ENCODE measurements around the gene NDUFB8.
"Not testable (repeated sequence)": the region's sequence is repeated elsewhere in the genome, so short reads cannot be mapped to it uniquely, and the experiment has no call there.

Gene NDUFB8

DNA sequence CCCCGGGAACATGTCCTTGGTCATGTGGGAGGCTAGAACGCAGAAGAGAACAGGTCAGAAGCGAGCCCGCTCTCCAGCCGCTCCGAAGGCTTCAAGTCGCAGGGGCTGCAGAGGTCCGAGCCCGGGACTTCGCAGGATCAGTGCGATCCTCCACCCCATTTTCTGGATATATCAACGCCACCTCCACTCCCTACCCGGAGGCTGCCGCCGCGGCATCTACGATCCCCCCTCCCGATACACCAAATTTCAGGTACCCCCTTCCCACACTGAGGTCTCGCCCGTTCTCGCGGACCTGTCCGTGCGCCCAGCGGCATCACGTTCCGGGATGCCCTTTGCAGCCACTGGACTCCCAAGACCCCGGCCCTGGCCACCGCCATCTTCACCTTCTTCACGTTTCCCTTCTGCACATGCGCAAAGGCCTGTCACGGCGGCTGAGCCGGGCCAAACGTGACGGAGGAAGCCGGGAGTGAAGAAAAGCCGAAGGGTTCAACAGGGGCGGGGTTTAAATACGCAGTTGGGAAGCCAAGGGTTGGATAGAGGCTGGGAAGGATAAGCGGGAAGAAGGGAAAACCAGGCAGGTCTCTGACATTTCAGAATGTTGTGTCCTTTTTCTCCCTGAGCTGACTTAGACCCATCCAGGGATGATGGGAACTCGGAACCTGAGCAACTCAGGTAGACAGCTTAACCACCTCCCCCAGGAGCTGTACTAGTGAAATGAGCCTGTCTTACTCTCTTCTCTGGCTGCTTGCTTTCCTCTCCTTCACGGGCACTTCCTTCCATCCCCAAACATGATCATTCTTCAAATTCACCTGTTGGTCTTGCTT is at the start of gene NDUFB8:
Gene NDUFB8, minus strand, starts transcription at position 397 of the 824 bp plus-strand sequence. Its CDS starts 20 bp downstream, at position 377.
- peak; percentile 96 for DNase-seq (ENCODE audit: low spot score)

DNA sequence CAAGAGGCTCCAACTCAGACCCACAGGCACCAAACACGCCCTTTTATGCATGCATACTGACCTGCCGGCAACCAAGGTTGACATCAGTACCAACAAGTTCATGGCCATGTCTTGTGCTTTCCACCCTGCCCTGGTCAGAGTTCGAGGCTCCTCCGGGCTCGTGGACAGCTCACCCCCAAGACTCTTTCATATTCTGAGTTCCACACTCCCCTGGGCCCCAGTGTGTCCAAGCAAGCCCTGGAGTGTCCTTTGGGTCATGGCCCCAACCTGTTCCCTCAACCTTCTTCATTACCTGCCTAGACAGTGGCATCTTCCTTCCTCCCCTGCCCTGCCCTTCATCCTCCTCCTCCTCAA is 46.6 kb upstream of the NDUFB8 start:
- DNase-seq (ENCODE audit: low spot score), result no peak

DNA sequence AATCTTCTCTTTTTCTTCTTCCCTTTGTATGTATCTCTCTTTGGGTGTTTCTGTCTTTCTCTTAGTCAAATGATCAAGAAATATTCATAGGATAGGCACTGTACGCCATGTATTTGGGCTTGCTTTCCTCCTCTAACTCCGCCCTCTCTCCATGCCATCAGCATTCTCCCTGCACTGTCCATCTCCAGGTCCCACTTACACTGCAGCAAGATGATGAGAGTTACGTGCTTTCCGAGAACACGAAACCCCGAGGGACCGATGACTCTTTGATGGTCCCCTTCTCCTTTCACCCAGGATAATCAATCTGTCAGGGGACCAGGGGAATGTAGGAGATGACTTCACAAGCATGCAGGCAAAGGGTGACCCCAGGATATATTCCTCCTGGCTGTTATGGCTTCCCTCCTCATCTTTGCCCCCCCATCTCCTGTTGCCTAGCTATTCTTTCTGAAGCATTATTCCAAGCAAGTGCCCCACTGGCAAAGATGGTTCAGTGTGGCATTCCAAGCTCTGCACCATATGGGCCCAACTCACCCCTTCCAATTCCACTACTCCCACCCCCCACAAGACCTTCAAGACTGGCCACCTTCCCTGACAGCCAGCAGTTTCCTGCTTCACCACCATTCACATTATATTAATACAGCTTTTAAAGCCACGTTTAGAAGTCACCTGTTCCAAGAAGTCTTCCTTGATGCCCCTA is 46.1 kb upstream of the NDUFB8 start:
- no peak for DNase-seq (ENCODE audit: low spot score)

DNA sequence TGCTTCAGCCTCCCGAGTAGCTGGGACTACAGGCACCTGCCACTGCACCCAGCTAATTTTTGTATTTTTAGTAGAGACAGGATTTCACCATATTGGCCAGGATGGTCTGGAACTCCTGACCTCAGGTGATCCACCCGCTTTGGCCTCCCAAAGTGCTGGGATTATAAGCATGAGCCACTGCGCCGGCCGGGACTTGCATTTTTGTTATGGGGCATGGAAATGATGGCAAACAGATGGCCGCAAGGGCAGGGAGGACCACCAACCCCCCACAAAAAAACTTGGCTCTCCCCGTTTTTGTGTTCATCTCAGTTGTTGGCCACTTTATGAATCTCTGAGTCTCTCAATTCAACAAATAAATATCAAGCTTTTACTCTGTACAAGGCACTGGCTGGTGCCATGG is 45.5 kb upstream of the NDUFB8 start:
- not testable (repeated sequence) for DNase-seq (ENCODE audit: low spot score)

DNA sequence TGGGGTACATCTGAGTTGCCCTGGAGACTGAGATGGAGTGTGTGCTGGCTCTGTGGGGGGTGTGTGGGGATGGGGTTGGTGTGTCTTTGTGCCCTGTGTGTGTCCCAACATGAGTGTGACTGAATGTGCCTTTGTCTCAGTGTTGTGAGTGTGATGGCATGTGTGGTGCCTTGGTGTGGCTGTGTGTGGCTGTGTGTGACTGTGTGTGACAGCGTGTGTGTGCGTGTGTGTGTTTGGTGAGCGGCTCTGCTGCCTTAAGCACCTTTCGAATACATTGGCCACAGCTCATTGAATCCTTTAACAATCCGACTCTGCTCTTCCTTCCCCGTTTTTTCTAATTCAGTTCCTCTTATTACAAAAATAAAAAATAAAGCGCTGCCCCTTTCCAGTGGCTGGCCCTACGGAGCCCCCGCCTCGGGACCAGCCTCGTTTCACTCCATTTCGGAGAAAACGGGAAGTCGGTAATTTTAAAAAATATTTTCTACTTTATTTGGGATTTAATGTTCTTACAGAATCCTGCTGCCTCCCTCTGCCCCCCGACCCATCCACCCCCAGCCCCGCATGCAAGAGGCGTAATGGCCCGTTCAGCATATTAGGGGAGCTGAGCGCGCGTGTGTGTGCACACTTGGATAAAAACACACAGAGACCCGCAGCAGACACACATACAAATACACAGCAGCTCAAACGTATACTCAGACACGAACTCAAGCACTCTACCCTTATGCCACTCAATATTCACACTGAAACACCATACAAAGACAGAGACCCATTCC is 41.6 kb upstream of the NDUFB8 start:
- DNase-seq (ENCODE audit: low spot score), result no peak

DNA sequence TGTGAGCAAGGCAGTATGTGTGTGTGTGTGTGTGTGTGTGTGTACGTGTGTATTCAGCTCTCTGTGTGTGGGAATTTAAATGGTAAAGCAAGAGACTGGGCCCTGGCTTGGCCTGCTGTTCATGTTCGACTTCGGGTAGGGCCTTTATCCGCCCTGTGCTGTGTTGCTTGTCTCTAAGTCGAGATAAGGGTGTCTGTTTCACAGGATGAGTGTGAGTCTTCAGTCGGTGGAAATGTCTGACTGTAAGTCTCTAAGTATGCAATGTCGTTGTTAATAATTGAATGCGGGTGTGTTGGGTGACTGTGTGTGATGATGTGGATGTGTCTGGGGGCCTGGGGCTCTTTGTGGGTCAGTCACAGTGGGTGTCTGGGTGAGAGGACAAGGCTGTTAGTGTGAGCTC is 40.8 kb upstream of the NDUFB8 start:
- DNase-seq (ENCODE audit: low spot score), result no peak

DNA sequence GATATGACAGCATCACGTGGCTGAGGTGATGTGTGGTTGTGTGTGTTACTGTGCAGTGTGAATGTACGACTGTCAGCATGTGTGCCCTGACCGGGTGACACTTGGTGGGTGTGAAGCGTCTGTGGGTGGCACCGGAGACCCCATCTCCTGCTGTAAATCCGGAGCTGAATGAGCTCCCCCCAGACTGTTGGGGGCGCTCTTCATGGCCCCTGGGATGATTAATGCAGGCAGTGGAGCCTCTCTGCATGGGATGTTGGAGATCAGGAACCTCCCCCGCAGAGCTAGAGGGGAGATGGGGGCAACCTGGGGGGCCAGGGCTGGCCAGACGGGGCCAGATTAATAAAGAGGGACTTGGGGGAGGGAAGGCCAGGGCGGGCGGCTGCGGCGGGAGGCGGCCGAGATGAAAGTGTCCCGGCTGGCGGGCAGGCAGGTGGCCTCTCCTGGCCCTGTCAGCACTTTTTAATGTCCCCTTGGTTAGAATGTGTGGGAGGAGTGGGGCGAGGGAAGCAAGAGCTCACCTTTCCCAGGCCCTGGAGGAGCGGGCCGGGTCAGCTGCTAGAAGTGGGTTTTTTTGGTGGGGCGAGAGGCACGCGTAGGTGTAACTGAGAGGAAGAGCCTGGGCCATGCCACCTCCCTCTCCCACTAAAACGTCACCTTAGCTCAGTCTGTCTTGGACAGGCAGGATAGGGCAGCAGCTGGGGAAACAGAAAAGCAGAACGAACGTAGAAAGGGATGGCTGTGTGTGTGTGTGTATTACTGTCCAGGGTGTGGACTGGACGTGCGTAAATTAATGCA is 40.2 kb upstream of the NDUFB8 start:
- no peak for DNase-seq (ENCODE audit: low spot score)

DNA sequence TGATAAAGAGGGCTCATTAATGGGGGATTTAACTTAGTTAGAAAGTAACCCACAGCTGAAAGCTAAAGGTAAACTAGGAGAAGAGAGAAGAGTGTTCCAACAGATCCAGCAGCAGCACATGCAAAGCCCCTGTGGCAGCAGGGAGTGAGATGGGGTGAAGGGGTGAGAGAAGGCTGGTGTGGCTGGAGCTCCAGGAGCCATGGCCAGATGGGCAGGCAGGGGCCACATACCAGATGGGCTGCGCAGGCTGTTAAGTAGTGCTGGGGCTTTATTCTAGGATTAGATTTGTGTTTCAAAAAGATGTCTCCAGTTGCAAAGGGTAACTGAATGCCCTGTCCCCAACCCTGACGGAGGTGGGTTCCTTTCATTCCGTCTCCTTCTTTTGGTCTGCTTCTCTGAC is 39.2 kb upstream of the NDUFB8 start:
- DNase-seq (ENCODE audit: low spot score), result no peak

DNA sequence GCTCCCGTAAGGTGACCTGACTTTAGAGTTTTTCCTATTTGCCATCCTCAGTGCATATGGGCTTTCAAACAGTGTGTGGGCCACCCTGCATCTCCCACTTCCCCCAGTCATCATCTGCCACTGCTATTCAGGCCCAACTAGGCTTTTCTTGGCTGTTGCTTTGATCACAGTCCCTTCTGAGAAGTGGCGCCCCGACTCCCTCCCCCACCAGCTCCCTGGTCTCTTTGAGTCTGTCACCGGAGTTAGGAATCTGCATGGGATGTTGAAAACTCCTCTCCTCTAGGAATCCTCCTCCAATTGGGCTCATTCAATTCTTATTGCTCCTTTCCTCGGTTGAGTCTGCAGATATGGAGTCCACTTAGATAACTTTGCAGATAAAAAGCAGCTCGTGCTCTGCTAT is 38.2 kb upstream of the NDUFB8 start:
- DNase-seq (ENCODE audit: low spot score), result no peak

DNA sequence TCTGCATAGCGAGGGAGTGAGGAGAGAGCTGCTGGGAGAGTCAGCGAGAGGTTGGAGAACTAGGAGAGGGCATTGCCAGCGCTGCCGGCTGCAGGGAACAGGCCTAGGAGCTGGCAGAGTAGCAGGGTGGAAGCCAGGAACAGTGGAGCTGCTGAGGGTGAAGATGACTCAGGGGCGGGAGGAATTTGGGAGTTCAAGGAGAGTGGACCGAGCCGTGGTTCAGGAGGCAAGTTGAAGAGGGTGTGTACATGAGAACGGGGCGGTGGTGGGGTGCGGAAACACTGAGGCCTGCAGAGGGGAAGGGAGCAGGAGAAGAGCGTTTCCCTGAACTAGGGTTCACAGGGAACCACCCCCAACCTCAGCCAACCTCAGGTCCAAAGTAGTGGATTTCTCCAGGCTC is 37.6 kb upstream of the NDUFB8 start:
- DNase-seq (ENCODE audit: low spot score), result peak; percentile 45

DNA sequence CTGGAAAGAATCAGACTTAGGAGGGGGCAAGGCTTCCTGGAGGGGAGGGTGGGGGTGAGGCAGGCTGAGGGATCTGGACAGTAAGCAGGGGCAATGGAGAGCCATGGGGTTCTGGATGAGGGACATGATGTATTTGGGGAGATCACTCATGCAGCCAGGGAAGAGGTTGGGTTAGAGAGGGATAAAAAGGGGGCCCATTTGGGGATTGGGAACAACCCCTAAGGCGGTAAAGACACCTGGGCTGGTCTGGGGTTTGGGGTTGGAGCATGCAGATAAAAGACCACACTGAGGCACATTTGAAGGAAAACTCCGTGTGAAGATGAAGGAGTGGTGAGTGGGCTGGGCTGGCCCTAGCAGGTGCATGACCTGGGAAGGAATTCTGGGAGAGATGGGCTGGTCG is 36.9 kb upstream of the NDUFB8 start:
- DNase-seq (ENCODE audit: low spot score), result no peak

DNA sequence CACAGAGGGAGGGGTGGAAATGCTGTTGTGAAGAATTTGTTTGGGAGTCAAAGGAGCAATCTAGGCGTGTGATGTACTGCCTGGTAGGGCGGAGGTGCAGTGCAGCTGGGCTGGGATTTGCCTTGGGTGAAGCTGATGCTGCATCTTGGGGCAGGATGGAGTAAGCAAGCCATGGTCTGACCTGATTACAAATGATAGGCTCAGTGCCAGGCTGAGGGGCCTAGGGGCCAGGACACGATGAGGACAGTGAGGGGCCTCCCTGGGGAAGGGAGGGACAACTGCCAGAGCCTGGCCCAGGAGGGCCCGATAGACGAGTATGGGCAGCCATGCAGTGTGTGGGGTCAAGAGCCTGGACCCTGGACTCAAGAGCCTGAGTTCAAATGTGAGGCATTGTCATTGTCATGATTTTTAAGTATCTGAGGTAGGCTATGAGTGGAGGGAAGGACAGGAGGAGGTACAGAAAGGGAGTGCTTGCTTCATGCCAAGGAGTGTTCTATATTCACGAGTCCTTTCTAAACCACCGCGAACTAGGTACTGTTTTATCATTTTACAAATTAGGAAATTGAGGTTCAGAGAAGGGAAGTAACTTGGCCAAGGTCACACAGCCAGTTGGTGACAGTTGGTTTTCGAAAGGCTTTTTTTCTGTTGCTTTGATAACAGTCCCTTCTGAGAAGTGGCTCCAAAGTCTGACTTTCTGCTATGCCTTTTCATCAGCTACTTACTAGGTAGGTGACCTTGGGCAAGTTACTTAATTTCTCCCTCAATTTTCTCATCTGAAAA is 35.7 kb upstream of the NDUFB8 start:
- no peak for DNase-seq (ENCODE audit: low spot score)

DNA sequence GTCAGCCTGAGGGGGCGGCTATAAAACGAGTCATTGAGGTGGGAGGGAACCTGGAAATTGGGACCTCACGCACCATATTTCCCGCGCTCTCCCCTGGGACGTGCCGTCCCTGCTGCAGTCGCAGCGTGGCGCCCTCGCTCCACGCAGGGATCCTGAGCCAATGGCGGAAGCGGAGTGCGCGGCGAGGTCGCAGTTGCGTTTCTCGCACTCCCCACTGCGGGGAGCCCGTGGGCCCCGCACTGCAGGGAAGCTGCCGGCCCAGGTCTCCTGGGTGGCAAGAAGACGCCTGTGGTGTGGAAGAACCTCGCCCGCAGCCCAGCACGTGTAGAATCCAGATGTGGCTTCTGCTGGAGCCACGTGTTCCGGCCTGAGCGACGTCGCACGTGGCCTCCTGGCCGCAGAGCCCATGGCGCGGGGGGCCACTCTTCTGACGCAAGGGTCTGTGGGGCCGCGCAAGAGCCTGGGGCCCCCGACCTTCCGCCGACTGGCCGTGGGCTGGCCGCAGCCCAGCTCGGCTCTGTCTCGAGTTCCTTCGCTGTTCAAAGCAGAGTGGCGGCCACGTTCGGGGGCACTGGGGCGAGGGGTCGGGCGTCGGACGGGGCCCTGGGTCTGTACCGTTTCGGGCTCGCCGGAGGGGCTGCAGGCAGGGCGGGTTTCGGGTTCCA is 32.5 kb upstream of the NDUFB8 start:
- peak; percentile 83 for DNase-seq (ENCODE audit: low spot score)

DNA sequence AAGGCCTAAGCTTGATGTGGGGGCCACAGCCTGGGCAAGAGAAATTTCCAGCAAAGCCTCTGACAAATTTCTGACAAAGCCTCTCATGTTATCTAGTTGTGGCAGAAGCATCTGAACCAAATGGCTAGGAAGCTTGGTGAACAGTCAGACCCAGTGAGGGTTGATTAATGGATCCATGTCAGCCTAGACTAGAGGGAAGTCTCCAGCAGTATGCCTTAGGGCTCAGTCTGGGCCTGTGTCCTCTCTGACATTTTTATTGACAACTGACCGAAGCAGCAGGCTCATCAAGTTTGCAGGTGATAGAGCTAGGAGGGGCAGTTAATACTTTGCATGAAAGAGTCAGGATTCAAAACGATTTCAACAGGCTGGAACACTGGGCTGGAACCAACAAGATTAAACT is 31.3 kb upstream of the NDUFB8 start:
- DNase-seq (ENCODE audit: low spot score), result no peak

DNA sequence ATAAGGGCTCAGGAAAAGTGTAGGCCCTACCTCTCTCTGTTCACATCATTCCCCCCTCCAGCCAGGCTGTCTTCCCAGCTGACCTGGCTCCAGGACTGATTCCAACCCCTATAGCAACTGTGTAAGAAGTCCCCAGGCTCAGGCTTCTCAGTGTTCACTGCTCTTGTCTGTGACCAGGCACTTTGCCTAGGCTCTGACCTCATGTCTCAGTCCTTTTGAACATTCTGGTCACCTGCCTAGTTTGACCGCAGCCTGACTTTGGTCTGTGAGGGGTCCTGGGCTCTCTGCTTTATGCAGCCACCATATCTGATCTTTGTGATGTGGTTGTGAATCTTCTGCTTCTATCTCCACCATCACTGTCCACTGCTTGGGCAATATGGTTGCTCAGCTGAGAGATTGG is 30.6 kb upstream of the NDUFB8 start:
- no peak for DNase-seq (ENCODE audit: low spot score)

DNA sequence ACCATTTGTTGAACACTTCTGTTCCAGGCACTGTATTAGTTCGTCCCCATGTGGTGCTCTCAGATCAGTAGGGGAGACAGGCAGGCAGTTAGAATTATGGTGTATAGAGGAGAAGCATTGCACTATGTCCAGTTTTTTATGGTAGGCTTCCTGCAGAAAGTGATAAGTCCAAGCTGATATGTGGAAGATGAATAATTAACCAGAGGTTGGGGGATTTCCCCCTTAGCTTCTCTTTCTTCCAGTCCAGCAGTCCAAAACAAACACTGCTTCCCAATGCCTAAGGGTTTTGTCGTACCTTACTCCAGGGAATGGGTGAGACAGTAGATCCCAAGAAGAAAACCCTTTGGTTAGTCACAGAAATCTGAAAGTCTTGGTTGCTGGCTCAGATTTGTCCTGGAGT is 25.2 kb upstream of the NDUFB8 start:
- no peak for DNase-seq (ENCODE audit: low spot score)

DNA sequence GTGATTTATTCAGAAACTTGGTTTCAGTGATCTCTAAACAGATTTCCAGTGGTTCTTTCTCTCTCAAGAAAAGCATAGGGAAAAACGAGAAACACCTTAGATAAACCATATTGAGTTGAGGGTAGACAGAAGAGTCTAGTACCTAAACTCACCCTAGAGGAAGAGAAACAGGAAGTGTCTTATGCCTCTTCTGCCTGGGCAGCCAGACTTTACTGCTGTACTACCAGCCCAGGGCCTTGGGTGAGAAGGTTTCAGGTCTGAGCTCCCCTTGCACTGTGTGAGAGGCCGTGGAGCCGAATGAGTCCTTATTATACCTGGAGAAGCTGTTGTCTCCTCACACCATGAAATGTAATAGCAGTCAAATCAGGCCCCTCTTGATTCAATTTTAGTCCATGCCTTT is 24.3 kb upstream of the NDUFB8 start:
- DNase-seq (ENCODE audit: low spot score), result no peak

DNA sequence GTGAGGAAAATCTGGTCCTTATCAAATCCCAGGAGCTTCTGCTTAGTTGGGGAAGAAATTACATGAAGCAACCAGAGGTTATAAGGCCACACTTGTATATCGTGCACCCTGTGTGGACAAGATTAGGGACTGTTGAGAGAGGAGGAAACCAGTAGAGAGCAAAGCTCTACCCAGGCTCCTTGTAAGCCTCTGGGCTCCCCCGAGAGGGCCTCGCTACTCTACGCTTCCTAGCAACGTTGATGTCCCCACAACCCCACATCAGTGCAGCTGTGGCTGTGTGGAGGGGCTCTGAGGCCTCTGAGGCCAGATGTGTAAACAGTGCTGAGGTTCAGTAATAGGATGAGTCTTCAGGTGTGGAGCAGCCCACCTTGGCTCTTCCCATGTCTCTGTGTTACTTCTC is 22.1 kb upstream of the NDUFB8 start:
- no peak for DNase-seq (ENCODE audit: low spot score)

DNA sequence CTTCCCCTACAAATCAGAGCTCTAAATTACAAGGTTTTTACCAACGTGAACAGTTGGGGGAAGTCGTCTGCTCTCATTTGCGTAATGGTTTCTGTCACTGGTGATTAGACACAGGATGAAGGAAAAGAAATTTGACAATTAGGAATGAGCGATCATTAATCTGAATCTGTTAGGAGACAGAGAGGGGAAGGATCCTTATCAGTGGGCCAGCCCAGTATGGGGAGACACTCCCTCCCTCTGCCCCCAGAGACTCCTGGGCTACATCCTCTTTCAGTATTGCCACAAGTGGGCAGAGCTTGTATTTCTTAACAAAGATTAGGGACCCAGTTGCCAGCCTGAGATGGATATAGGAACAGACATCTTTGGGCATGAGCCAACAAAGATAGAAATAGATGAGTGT is 21.5 kb upstream of the NDUFB8 start:
- no peak for DNase-seq (ENCODE audit: low spot score)

DNA sequence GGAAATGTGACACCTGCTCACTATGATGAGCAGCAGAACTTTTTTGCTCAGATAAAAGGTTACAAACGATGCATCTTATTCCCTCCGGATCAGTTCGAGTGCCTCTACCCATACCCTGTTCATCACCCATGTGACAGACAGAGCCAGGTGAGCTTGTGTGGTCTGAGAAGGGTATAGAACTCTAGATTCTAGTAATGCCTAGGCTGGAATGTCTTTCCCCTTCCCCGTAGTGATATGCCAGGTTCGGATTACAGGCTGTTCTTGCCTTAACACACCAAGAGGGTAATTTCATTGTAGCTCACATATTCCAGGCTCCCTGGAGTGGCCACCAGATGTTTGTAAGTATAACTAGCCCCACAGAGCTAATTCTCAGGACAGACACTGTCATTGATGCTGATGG is 15.3 kb upstream of the NDUFB8 start:
- no peak for DNase-seq (ENCODE audit: low spot score)

DNA sequence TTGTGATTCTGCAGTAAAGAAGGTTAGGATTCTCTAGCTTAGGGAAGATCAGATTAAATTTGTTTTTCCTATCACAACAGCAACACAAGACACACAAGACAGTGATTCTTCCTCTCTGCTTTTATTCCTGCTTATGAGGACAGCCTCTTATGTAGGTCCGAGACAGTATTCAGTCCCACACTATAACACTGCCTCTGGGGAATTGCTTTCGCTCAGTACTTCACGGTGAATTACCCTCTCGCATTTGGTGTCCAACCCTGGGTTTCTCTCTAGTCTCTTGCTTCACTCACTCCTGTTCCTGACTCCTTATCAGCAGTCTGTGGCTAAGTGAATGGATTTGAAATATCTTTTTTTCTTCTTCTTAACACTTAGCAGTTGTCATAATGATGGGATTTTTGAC is 7.8 kb upstream of the NDUFB8 start:
- DNase-seq (ENCODE audit: low spot score), result no peak
